ENCODE results near the gene COL4A2.

GRCh38 chr13:110310541-110311442 is 3.7 kb downstream of the COL4A2 start:
- TF ChIP-seq, protein P1, sequence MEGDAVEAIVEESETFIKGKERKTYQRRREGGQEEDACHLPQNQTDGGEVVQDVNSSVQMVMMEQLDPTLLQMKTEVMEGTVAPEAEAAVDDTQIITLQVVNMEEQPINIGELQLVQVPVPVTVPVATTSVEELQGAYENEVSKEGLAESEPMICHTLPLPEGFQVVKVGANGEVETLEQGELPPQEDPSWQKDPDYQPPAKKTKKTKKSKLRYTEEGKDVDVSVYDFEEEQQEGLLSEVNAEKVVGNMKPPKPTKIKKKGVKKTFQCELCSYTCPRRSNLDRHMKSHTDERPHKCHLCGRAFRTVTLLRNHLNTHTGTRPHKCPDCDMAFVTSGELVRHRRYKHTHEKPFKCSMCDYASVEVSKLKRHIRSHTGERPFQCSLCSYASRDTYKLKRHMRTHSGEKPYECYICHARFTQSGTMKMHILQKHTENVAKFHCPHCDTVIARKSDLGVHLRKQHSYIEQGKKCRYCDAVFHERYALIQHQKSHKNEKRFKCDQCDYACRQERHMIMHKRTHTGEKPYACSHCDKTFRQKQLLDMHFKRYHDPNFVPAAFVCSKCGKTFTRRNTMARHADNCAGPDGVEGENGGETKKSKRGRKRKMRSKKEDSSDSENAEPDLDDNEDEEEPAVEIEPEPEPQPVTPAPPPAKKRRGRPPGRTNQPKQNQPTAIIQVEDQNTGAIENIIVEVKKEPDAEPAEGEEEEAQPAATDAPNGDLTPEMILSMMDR (IDR thresholded peaks at IDR 0.05) = no peak
- TF ChIP-seq POLR2AphosphoS5 (IDR thresholded peaks at IDR 0.05) (no peak), POLR2A (IDR thresholded peaks at IDR 0.05) (no peak)

Measured in suprapubic skin (tissue), 4 donors.